Activated T-helper 17 cell treated with anti-CD3 and anti-CD28 coated beads, Interleukin-2, amount 50 U/mL, for 72 hours (primary cell): ENCODE data around the gene RFC4. TPM values are rescaled to one million over a fixed set of nuclear protein-coding genes. Genes with fewer than 3 reads are reported as not detected.

Experiments
- ATAC-seq: fragments of 150-1000 bp; cut with Tn5 transposase; replicated peaks from 2 replicates; pipeline ENCODE4 v1.10.0; 2021; ENCODE audit warnings: mild to moderate bottlenecking, moderate library complexity
- H3K27ac Mint-ChIP-seq: one replicate; pipeline ENCODE4 v1.8.0; 2022; ENCODE audit warnings: mixed read lengths
- H3K27me3 Mint-ChIP-seq: one replicate; pipeline ENCODE4 v1.8.0; 2022; ENCODE audit warnings: mixed read lengths
- H3K36me3 Mint-ChIP-seq: one replicate; pipeline ENCODE4 v1.8.0; 2022; ENCODE audit warnings: low read depth, mild to moderate bottlenecking, mixed read lengths
- H3K4me1 Mint-ChIP-seq: one replicate; pipeline ENCODE4 v1.8.0; 2022; ENCODE audit warnings: mixed read lengths
- H3K4me3 Mint-ChIP-seq: one replicate; pipeline ENCODE4 v1.8.0; 2022; ENCODE audit warnings: mild to moderate bottlenecking, mixed read lengths
- H3K9me3 Mint-ChIP-seq: one replicate; pipeline ENCODE4 v1.8.0; 2022; ENCODE audit warnings: mixed read lengths
- total RNA-seq, 2 donors: library from RNA; stranded (reverse); gene quantifications; one replicate each; pipeline ENCODE4 v1.2.3, GENCODE V29; 2022

Gene RFC4
- total RNA-seq, 2 donors from 2014 or later = 87.1 to 108 TPM

- ATAC-seq = no peak
- peaks cover 82% of the 10 kb centered on the region for H3K36me3 Mint-ChIP-seq
- no peaks in the 10 kb centered on the region for H3K27me3 Mint-ChIP-seq
- peak overlapping the region; percentile 97 for H3K4me3 Mint-ChIP-seq
- H3K9me3 Mint-ChIP-seq = no peaks in the 10 kb centered on the region
- peaks cover 36% of the 10 kb centered on the region for H3K4me1 Mint-ChIP-seq
- H3K27ac Mint-ChIP-seq = peak overlapping the region; percentile 100
These were observed 20.7 kb downstream of the RFC4 start for GRCh38 chr3:186785495-186786018.

- ATAC-seq = no peak
- Mint-ChIP-seq H3K4me1 (peaks cover 36% of the 10 kb centered on the region), H3K4me3 (peak overlapping the region; percentile 97)
These were observed 21.3 kb downstream of the RFC4 start for GRCh38 chr3:186784820-186785494.

DNA sequence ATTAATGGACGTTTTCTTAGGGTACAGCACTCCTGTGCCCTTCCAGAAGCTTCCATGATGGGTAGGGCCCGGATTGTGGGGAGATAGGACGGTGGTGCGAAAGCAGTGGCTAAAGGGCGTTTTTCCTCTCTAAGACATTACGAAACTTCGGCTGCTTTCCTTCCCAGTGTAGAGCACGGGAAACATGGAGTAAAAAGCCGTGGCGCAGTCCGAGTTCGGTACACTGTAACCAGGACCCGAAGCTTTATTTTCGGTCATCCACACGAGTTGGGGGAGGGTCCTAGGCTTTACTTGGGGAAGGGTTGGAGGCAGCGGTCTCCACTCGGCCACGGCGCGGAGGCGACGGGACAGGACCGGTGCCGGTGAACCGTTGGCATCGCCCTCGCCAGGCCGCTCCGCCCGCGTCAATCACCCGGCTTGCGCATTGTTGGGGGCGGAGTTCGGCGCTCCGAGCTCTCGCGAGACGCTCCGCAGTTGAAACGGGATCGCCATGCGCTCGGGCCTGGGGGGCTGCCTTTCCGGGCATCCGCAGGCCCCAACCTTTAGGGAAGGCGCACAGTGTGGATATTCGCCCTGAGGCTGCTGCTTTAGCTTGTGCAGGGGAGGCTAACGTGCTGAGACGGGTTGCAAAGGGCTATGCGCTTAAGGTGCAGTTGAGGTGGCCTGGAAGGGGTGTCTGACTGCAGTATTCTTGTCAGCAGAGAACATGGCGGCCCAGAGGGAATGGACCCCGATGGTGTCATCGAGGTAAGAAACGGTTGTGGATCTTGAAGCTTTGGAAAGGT is 22.4 kb downstream of the RFC4 start:
- Mint-ChIP-seq H3K27ac (peak overlapping the region; percentile 100), H3K27me3 (no peaks in the 10 kb centered on the region), H3K9me3 (no peaks in the 10 kb centered on the region), H3K36me3 (peaks cover 66% of the 10 kb centered on the region), H3K4me1 (peaks cover 32% of the 10 kb centered on the region), H3K4me3 (peak overlapping the region; percentile 97)
- ATAC-seq = peak; percentile 83

More at GRCh38 chr3:186784820-186785494, 21.3 kb downstream of the RFC4 start:
- Mint-ChIP-seq H3K27ac (peak overlapping the region; percentile 100), H3K9me3 (no peaks in the 10 kb centered on the region), H3K36me3 (peaks cover 76% of the 10 kb centered on the region), H3K27me3 (no peaks in the 10 kb centered on the region)

GRCh38 chr3:186783058-186783730 is 23.1 kb downstream of the RFC4 start, which contains the start of gene EIF4A2:
Gene EIF4A2 (plus strand): TSS chr3:186783577. CDS start chr3:186783611, 34 bp downstream.
- H3K4me1 Mint-ChIP-seq = peaks cover 26% of the 10 kb centered on the region
- peak within 1 kb of the TSS; percentile 100 for H3K27ac Mint-ChIP-seq
- peak; percentile 78 for ATAC-seq
- peak within 1 kb of the TSS; percentile 97 for H3K4me3 Mint-ChIP-seq
- no peaks in the 10 kb centered on the region for H3K9me3 Mint-ChIP-seq
- H3K36me3 Mint-ChIP-seq = peaks cover 59% of the 10 kb centered on the region
- H3K27me3 Mint-ChIP-seq = no peaks in the 10 kb centered on the region

- Mint-ChIP-seq H3K4me1 (peaks cover 20% of the 10 kb centered on the region), H3K4me3 (peak overlapping the region; percentile 97), H3K36me3 (peaks cover 53% of the 10 kb centered on the region), H3K27me3 (no peaks in the 10 kb centered on the region), H3K9me3 (no peaks in the 10 kb centered on the region), H3K27ac (peak overlapping the region; percentile 100)
- peak; percentile 34 for ATAC-seq
These were observed 23.7 kb downstream of the RFC4 start for GRCh38 chr3:186782542-186783057.

DNA sequence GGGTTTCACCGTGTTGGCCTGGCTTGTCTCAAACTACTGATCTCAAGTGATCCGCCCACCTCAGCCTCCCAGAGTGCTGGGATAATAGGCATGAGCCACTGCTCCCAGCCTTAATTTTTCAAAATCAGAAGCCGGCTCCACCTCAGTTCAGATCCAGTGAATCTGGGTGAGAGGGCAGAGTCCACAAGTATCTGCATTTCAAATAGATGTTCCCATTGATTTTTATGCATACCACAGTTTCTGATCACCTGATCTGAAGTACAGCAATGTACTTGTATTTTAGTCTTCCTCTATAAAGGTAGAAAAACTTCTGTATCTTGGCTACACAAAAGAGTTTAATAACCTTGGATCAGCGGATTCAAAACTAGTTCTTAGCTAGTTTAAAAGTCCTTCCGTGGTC is 27.1 kb downstream of the RFC4 start:
- no peak overlapping the region for H3K4me3 Mint-ChIP-seq
- no peak overlapping the region for H3K27ac Mint-ChIP-seq
- no peaks in the 10 kb centered on the region for H3K27me3 Mint-ChIP-seq
- H3K36me3 Mint-ChIP-seq = peaks cover 19% of the 10 kb centered on the region
- no peak for ATAC-seq
- H3K4me1 Mint-ChIP-seq = no peaks in the 10 kb centered on the region
- no peaks in the 10 kb centered on the region for H3K9me3 Mint-ChIP-seq

GRCh38 chr3:186775999-186776398 is 30.3 kb downstream of the RFC4 start:
- Mint-ChIP-seq H3K27ac (no peak overlapping the region), H3K27me3 (no peaks in the 10 kb centered on the region), H3K4me3 (no peak overlapping the region), H3K9me3 (no peaks in the 10 kb centered on the region), H3K4me1 (no peaks in the 10 kb centered on the region), H3K36me3 (no peaks in the 10 kb centered on the region)
- ATAC-seq = no peak

GRCh38 chr3:186772701-186773417 is 33.4 kb downstream of the RFC4 start:
- Mint-ChIP-seq H3K4me1 (no peaks in the 10 kb centered on the region), H3K9me3 (no peaks in the 10 kb centered on the region), H3K27me3 (no peaks in the 10 kb centered on the region), H3K36me3 (no peaks in the 10 kb centered on the region), H3K27ac (peak overlapping the region; percentile 83), H3K4me3 (peak overlapping the region; percentile 86)
- peak; percentile 98 for ATAC-seq

DNA sequence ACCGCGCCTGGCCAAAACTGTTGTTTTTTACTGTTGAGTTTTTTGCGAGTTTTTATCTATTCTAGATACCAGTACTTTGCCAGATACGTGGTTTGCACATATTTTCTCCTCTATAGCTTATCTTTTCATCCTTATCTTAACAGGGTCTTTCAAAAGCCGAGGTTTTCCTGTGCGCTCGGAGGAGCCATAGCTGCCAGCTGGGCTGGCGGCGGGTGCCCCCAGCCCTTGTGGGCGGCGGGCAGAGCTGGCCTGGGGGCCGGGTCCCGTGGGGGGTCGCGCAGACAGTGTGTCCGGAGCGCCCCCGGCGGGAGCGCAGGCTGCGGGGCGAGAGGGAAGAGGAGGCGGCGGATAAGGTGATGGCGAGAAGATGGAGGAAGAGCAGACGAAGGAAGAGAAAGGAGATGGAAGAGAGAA is 34.0 kb downstream of the RFC4 start:
- Mint-ChIP-seq H3K9me3 (no peaks in the 10 kb centered on the region), H3K27ac (peak overlapping the region; percentile 83), H3K27me3 (no peaks in the 10 kb centered on the region), H3K4me3 (peak overlapping the region; percentile 86), H3K36me3 (no peaks in the 10 kb centered on the region), H3K4me1 (no peaks in the 10 kb centered on the region)
- peak; percentile 49 for ATAC-seq

GRCh38 chr3:186760897-186761447 is 45.3 kb downstream of the RFC4 start:
- Mint-ChIP-seq H3K4me1 (no peaks in the 10 kb centered on the region), H3K4me3 (no peak overlapping the region), H3K27me3 (peaks cover 4% of the 10 kb centered on the region), H3K36me3 (no peaks in the 10 kb centered on the region), H3K9me3 (no peaks in the 10 kb centered on the region), H3K27ac (no peak overlapping the region)
- ATAC-seq = no peak

- ATAC-seq = peak; percentile 97
- Mint-ChIP-seq H3K9me3 (no peaks in the 10 kb centered on the region), H3K27me3 (peaks cover 4% of the 10 kb centered on the region), H3K4me3 (no peak overlapping the region), H3K36me3 (no peaks in the 10 kb centered on the region), H3K27ac (peak overlapping the region; percentile 54), H3K4me1 (no peaks in the 10 kb centered on the region)
These were observed 46.0 kb downstream of the RFC4 start for GRCh38 chr3:186760141-186760833.

DNA sequence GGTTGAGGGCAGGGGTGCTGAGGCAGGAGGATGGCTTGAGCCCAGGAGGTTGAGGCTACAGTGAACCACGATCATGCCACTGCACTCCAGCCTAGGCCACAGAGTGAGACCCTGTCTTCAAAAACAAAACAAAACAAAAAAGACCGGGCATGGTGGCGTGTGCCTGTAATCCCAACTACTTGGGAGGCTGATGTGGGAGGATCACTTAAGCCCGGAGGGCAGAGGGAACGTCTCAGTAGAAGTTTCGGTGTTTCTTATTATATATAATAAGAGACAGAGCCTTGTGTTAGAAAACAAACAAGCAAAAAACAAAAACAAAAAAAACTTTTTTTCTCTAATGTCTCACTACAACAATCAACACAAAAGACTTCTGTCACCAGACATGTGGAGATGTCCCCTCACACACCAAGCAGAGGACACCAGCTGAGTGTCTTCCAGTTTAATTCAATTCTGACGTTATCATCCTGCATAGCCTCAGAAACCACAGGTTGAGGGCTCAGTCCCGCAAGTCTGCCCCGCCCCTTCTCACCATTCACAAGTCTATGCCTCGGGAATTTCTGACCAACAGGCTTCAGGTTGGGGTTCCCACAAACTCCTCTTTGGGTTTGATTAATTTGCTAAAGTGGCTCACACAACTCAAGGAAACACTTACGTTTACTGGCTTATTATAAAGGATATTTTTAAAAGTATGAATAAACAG is 46.9 kb downstream of the RFC4 start:
- Mint-ChIP-seq H3K36me3 (no peaks in the 10 kb centered on the region), H3K27me3 (peaks cover 4% of the 10 kb centered on the region), H3K4me1 (no peaks in the 10 kb centered on the region), H3K27ac (no peak overlapping the region), H3K4me3 (no peak overlapping the region), H3K9me3 (no peaks in the 10 kb centered on the region)
- no peak for ATAC-seq
